GM08714 (cell line): ENCODE measurements around the gene COPG1.
"Not testable (repeated sequence)": the region's sequence is repeated elsewhere in the genome, so short reads cannot be mapped to it uniquely, and the experiment has no call there.

Source experiments
- H3K4me3 ChIP-seq: fragments of 200-500 bp; sonication (Bioruptor generic); 2 replicates; pipeline ENCODE4 v1.5.1; 2014; ENCODE audit warnings: mild to moderate bottlenecking, low read length, inconsistent platforms
- ZNF274 ChIP-seq: IDR thresholded peaks from 2 replicates; pipeline ENCODE4 v1.6.1; 2012; ENCODE audit warnings: mild to moderate bottlenecking, low read depth, low read length

The COPG1 gene

GRCh38 chr3:129249284-129250065, at the start of gene COPG1:
Gene COPG1 (plus strand): TSS chr3:129249606. CDS start chr3:129249710, 104 bp downstream.
- H3K4me3 ChIP-seq: peak within 1 kb of the TSS; percentile 91
- TF ChIP-seq ZNF274: no peak

- H3K4me3 ChIP-seq: no peak overlapping the region
- TF ChIP-seq ZNF274: no peak
These were observed 44.9 kb upstream of the COPG1 start for GRCh38 chr3:129204473-129204872.

GRCh38 chr3:129205109-129205832, 44.1 kb upstream of the COPG1 start:
- no peak for TF ChIP-seq ZNF274
- no peak overlapping the region for H3K4me3 ChIP-seq

GRCh38 chr3:129207479-129207878, 41.9 kb upstream of the COPG1 start:
- no peak overlapping the region for H3K4me3 ChIP-seq
- no peak for TF ChIP-seq ZNF274

GRCh38 chr3:129211345-129211744, 38.1 kb upstream of the COPG1 start:
- H3K4me3 ChIP-seq: no peak overlapping the region
- no peak for TF ChIP-seq ZNF274

- no peak for TF ChIP-seq ZNF274
- H3K4me3 ChIP-seq: no peak overlapping the region
These were observed 37.6 kb upstream of the COPG1 start for GRCh38 chr3:129211772-129212171.

- H3K4me3 ChIP-seq: no peak overlapping the region
- TF ChIP-seq ZNF274: no peak
These were observed 36.2 kb upstream of the COPG1 start for GRCh38 chr3:129213238-129213637.

- no peak overlapping the region for H3K4me3 ChIP-seq
- TF ChIP-seq ZNF274: no peak
These were observed 30.7 kb upstream of the COPG1 start for GRCh38 chr3:129218742-129219141.

GRCh38 chr3:129224387-129224786, 25.0 kb upstream of the COPG1 start:
- H3K4me3 ChIP-seq: not testable (repeated sequence)

GRCh38 chr3:129224984-129225393, 24.4 kb upstream of the COPG1 start:
- no peak for TF ChIP-seq ZNF274
- no peak overlapping the region for H3K4me3 ChIP-seq

- H3K4me3 ChIP-seq: no peak overlapping the region
- TF ChIP-seq ZNF274: no peak
These were observed 23.0 kb upstream of the COPG1 start for GRCh38 chr3:129226374-129226773.

GRCh38 chr3:129228891-129229585, 20.4 kb upstream of the COPG1 start:
- no peak for TF ChIP-seq ZNF274

GRCh38 chr3:129230311-129231019, 18.9 kb upstream of the COPG1 start:
- H3K4me3 ChIP-seq: no peak overlapping the region
- TF ChIP-seq ZNF274: no peak

More at GRCh38 chr3:129228891-129229585, 20.4 kb upstream of the COPG1 start:
- no peak overlapping the region for H3K4me3 ChIP-seq
